Sigmoid colon (tissue), 4 donors: ENCODE data around the gene PIM1.

ENCODE experiments used
- CTCF ChIP-seq, 4 experiments: fragments of 450-650 bp in 3 of 4; fragments of 200-600 bp in 1 of 4; IDR thresholded peaks; one replicate each; pipeline ENCODE4 v1.5.1; 2016 to 2019; ENCODE audit warnings: antibody characterized with exemption in 4 of 4, mild to moderate bottlenecking in 3 of 4, moderate library complexity in 2 of 4
- EP300 ChIP-seq, 4 donors: sonication (generic); formaldehyde crosslinking; IDR thresholded peaks; one replicate each; pipeline ENCODE4 v1.6.1; 2017; ENCODE audit warnings: antibody characterized with exemption in 4 of 4
- POLR2AphosphoS5 ChIP-seq, 4 donors: sonication (generic); formaldehyde crosslinking; IDR thresholded peaks; one replicate each; pipeline ENCODE4 v1.6.1; 2017; ENCODE audit warnings: antibody characterized with exemption in 4 of 4

GRCh38 chr6:37209461-37210205, 39.7 kb downstream of the PIM1 start:
- TF ChIP-seq CTCF (IDR thresholded peaks at IDR 0.05) (no peak), EP300 (IDR thresholded peaks at IDR 0.05) (no peak), POLR2AphosphoS5 (IDR thresholded peaks at IDR 0.05) (no peak)
